Middle frontal gyrus (tissue), 1 donor: ENCODE data around the gene CD19.
A peak's percentile ranks its signal among the peaks of the same experiment; 100 is the strongest.
"Not testable (repeated sequence)": the region's sequence is repeated elsewhere in the genome, so short reads cannot be mapped to it uniquely, and the experiment has no call there.

Experiments used
- DNase-seq: peaks from one replicate; pipeline ENCODE4 v3.0.0-alpha.2; 2015; ENCODE audit warnings: low spot score; ENCODE audit errors: extremely low spot score

CD19 gene

GRCh38 chr16:28935924-28936783, 4.4 kb downstream of the CD19 start:
- DNase-seq = no peak

GRCh38 chr16:28936784-28937155, 5.0 kb downstream of the CD19 start:
- no peak for DNase-seq

GRCh38 chr16:28937222-28937876, 5.6 kb downstream of the CD19 start:
- DNase-seq = no peak

GRCh38 chr16:28938721-28939120, 7.0 kb downstream of the CD19 start:
- DNase-seq = no peak

- DNase-seq = not testable (repeated sequence)
These were observed 8.1 kb downstream of the CD19 start for GRCh38 chr16:28939825-28940224.

GRCh38 chr16:28943281-28943680, 11.5 kb downstream of the CD19 start:
- DNase-seq = no peak

GRCh38 chr16:28946681-28947080, 14.9 kb downstream of the CD19 start:
- DNase-seq = no peak

- peak; percentile 99 for DNase-seq
These were observed 19.1 kb downstream of the CD19 start, which contains the start of gene NFATC2IP for GRCh38 chr16:28950648-28951409. TSS of gene NFATC2IP (plus strand) at chr16:28950937. CDS start at chr16:28951012, 75 bp downstream.

GRCh38 chr16:28951410-28951943, 19.7 kb downstream of the CD19 start:
- no peak for DNase-seq

- no peak for DNase-seq
These were observed 26.4 kb downstream of the CD19 start for GRCh38 chr16:28958216-28958615.

GRCh38 chr16:28958836-28959235, 27.1 kb downstream of the CD19 start:
- DNase-seq = no peak

- no peak for DNase-seq
These were observed 32.3 kb downstream of the CD19 start for GRCh38 chr16:28964072-28964471.

GRCh38 chr16:28964496-28964895, 32.7 kb downstream of the CD19 start:
- no peak for DNase-seq

GRCh38 chr16:28967156-28967555, 35.4 kb downstream of the CD19 start:
- DNase-seq = no peak

GRCh38 chr16:28969696-28970095, 37.9 kb downstream of the CD19 start:
- DNase-seq = not testable (repeated sequence)

- peak; percentile 37 for DNase-seq
These were observed 42.3 kb downstream of the CD19 start for GRCh38 chr16:28974007-28974436.

GRCh38 chr16:28974437-28975157, 42.8 kb downstream of the CD19 start, which contains the start of gene SPNS1:
TSS of gene SPNS1 (plus strand) at chr16:28974778. CDS start at chr16:28975152, 374 bp downstream.
- peak; percentile 93 for DNase-seq

- no peak for DNase-seq
These were observed 43.4 kb downstream of the CD19 start for GRCh38 chr16:28975158-28975599.

GRCh38 chr16:28977703-28978662, 46.2 kb downstream of the CD19 start:
- no peak for DNase-seq
